K562 (cell line): ENCODE results near the gene QPRT. TPM values are rescaled to one million over a fixed set of nuclear protein-coding genes. Genes with fewer than 3 reads are reported as not detected.

Experiments
- ATF1 ChIP-seq, 2 experiments: fragments of 450-650 bp in 1 of 2; IDR thresholded peaks; 2 replicates each; pipeline ENCODE4 v1.6.1; 2016; ENCODE audit warnings: missing compliant biosample characterization in 1 of 2, missing genetic modification characterization in 1 of 2
- EP300 ChIP-seq: IDR thresholded peaks from 2 replicates; pipeline ENCODE4 v1.6.1; 2012; ENCODE audit warnings: low read length, improper control_type of control experiment
- ESRRA ChIP-seq: fragments of 450-650 bp; IDR thresholded peaks from 2 replicates; pipeline ENCODE4 v1.6.1; 2014; ENCODE audit warnings: low read depth, mild to moderate bottlenecking, moderate library complexity, borderline replicate concordance
- FOXK2 ChIP-seq, 2 experiments: fragments of 450-650 bp; IDR thresholded peaks in 1 of 2; conservative IDR thresholded peaks in 1 of 2; 2 replicates each; pipeline ENCODE4 v1.6.1; 2016; ENCODE audit warnings: low read depth in 2 of 2, mild to moderate bottlenecking in 1 of 2
- FOXM1 ChIP-seq, 2 experiments: fragments of 450-650 bp in 1 of 2; sonication (generic) in 1 of 2; formaldehyde crosslinking in 1 of 2; IDR thresholded peaks; 2 replicates each; pipeline versions ENCODE4 v1.6.1 to v1.9.0; 2017 to 2022; ENCODE audit warnings: low read depth in 2 of 2, mild to moderate bottlenecking in 2 of 2, missing genetic modification reagents in 1 of 2, moderate library complexity in 1 of 2
- GTF2F1 ChIP-seq: IDR thresholded peaks from 2 replicates; pipeline ENCODE4 v1.6.1; 2011; ENCODE audit warnings: low read depth, low read length, improper control_type of control experiment
- HDAC8 ChIP-seq: fragments of 450-650 bp; IDR thresholded peaks from 2 replicates; pipeline ENCODE4 v1.6.1; 2016; ENCODE audit warnings: mild to moderate bottlenecking, missing genetic modification characterization, moderate library complexity, missing compliant biosample characterization
- KDM1A ChIP-seq, 2 experiments: fragments of 450-650 bp; IDR thresholded peaks; 2 replicates each; pipeline ENCODE4 v1.6.1; 2016; ENCODE audit warnings: mild to moderate bottlenecking in 2 of 2
- NR2C1 ChIP-seq, 2 experiments: fragments of 450-650 bp; IDR thresholded peaks; 2 replicates each; pipeline ENCODE4 v1.6.1; 2017; ENCODE audit warnings: mild to moderate bottlenecking in 2 of 2, antibody characterized with exemption in 1 of 2, inconsistent platforms in 1 of 2, missing compliant biosample characterization in 1 of 2, missing genetic modification characterization in 1 of 2
- POLR3G ChIP-seq: IDR thresholded peaks from 2 replicates; pipeline ENCODE4 v1.6.1; 2011; ENCODE audit not compliant: insufficient read length, insufficient replicate concordance; ENCODE audit errors: extremely low read depth
- RBM34 ChIP-seq: fragments of 200-400 bp; formaldehyde crosslinking; IDR thresholded peaks from 2 replicates; pipeline ENCODE4 v1.6.1; 2018; ENCODE audit warnings: low read length, borderline replicate concordance; ENCODE audit not compliant: insufficient read depth
- RNF2 ChIP-seq: sonication (generic); IDR thresholded peaks from 2 replicates; pipeline ENCODE4 v1.6.1; 2016
- TEAD2 ChIP-seq: fragments of 450-650 bp; IDR thresholded peaks from 2 replicates; pipeline ENCODE4 v1.6.1; 2016; ENCODE audit warnings: missing genetic modification characterization, control low read depth, missing compliant biosample characterization
- ZNF324 ChIP-seq: fragments of 250-450 bp; sonication (Bioruptor Pico); IDR thresholded peaks from 2 replicates; pipeline ENCODE4 v1.4.0; 2020; ENCODE audit warnings: mild to moderate bottlenecking
- ZNF354B ChIP-seq: fragments of 250-450 bp; sonication (Bioruptor Pico); IDR thresholded peaks from 2 replicates; pipeline ENCODE4 v1.4.0; 2020
- ZNF589 ChIP-seq: fragments of 200-800 bp; sonication (Bioruptor generic); IDR thresholded peaks from 2 replicates; pipeline ENCODE4 v1.6.1; 2016; ENCODE audit warnings: low read depth, missing genetic modification characterization, missing compliant biosample characterization
- polyA plus RNA-seq, 8 experiments: library from polyadenylated mRNA; depleted of rRNA in 4 of 8; stranded (reverse) in 5 of 8; unstranded in 3 of 8; fragments of >200 nt; fragmentation: Nextera tagmentation in 2 of 8; fragmentation: Illumina TruSeq in 1 of 8; extraction: Ambion mirVana in 2 of 8; extraction: Trizol in 1 of 8; gene quantifications; 2 replicates each; pipeline versions ENCODE4 v1.2.1 to v1.2.3, GENCODE V29; 2011 to 2014; ENCODE audit warnings: inconsistent platforms in 1 of 8, missing spikeins in 1 of 8
- total RNA-seq, 7 experiments: library from RNA; depleted of rRNA in 6 of 7; stranded (reverse); fragments of >200 nt in 6 of 7; fragmentation: Illumina TruSeq in 2 of 7; extraction: Trizol in 2 of 7; gene quantifications; 2 replicates each; pipeline versions ENCODE4 v1.2.1 to v1.2.3, GENCODE V29; 2011 to 2021; ENCODE audit warnings: low replicate concordance in 1 of 7
- TF ChIP-seq, protein P1 (sequence below): fragments of 450-650 bp; formaldehyde crosslinking; IDR thresholded peaks from 2 replicates; pipeline ENCODE4 v1.4.0; 2022; ENCODE audit warnings: mild to moderate bottlenecking, moderate library complexity
- TF ChIP-seq, protein P2 (sequence below), 2 experiments: IDR thresholded peaks; 2 replicates each; pipeline ENCODE4 v1.6.1; 2012; ENCODE audit warnings: improper control_type of control experiment in 2 of 2, low read depth in 2 of 2, low read length in 2 of 2, borderline replicate concordance in 1 of 2
- TF ChIP-seq, protein P3 (sequence below): sonication (generic); formaldehyde crosslinking; IDR thresholded peaks from 2 replicates; pipeline ENCODE4 v1.9.0; 2022; ENCODE audit warnings: mild to moderate bottlenecking, missing genetic modification reagents
- TF ChIP-seq, protein P4 (sequence below): sonication (generic); formaldehyde crosslinking; IDR thresholded peaks from 2 replicates; pipeline ENCODE4 v1.8.0; 2023; ENCODE audit warnings: mild to moderate bottlenecking, missing genetic modification reagents

QPRT gene
- total and polyA plus RNA-seq, 9 of the 15 experiments (the other 6 are each of a cell fraction or from before 2014, with no cell fraction given), result 7.7 to 112 (median 64.1) TPM

DNA sequence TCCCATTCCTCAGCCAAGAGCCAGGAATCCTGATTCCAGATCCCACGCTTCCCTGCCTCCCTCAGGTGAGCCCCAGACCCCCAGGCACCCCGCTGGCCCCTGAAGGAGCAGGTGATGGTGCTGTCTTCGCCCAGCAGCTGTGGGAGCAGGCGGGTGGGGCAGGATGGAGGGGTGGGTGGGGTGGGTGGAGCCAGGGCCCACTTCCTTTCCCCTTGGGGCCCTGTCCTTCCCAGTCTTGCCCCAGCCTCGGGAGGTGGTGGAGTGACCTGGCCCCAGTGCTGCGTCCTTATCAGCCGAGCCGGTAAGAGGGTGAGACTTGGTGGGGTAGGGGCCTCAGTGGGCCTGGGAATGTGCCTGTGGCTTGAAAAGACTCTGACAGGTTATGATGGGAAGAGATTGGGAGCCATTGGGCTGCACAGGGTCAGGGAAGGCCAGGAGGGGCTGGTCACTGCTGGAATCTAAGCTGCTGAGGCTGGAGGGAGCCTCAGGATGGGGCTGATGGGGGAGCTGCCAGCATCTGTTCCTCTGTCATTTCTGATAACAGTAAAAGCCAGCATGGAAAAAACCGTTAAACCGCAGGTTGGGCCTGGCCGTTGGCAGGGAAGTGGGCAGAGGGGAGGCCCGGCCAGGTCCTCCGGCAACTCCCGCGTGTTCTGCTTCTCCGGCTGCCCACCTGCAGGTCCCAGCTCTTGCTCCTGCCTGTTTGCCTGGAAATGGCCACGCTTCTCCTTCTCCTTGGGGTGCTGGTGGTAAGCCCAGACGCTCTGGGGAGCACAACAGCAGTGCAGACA is 15.8 kb upstream of the QPRT start, which contains the start of gene SPN (continued):
- TF ChIP-seq ESRRA, result peak; percentile 86
- TF ChIP-seq TEAD2 (tag), result no peak
- TF ChIP-seq, protein P1, sequence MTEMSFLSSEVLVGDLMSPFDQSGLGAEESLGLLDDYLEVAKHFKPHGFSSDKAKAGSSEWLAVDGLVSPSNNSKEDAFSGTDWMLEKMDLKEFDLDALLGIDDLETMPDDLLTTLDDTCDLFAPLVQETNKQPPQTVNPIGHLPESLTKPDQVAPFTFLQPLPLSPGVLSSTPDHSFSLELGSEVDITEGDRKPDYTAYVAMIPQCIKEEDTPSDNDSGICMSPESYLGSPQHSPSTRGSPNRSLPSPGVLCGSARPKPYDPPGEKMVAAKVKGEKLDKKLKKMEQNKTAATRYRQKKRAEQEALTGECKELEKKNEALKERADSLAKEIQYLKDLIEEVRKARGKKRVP (CRISPR knock-in tag), result no peak; the same call in 1 of the 2 replicates
- 0 out of 4 replicates have a peak, but pooled peaks of 1 of the 2 experiments have one; percentile 34 for TF ChIP-seq FOXK2 (conservative IDR thresholded peaks at IDR 0.05 in 1 of 2, IDR thresholded peaks at IDR 0.05 in 1 of 2; ENCODE audit: low read depth in 2 of 2)
- TF ChIP-seq, protein P2, sequence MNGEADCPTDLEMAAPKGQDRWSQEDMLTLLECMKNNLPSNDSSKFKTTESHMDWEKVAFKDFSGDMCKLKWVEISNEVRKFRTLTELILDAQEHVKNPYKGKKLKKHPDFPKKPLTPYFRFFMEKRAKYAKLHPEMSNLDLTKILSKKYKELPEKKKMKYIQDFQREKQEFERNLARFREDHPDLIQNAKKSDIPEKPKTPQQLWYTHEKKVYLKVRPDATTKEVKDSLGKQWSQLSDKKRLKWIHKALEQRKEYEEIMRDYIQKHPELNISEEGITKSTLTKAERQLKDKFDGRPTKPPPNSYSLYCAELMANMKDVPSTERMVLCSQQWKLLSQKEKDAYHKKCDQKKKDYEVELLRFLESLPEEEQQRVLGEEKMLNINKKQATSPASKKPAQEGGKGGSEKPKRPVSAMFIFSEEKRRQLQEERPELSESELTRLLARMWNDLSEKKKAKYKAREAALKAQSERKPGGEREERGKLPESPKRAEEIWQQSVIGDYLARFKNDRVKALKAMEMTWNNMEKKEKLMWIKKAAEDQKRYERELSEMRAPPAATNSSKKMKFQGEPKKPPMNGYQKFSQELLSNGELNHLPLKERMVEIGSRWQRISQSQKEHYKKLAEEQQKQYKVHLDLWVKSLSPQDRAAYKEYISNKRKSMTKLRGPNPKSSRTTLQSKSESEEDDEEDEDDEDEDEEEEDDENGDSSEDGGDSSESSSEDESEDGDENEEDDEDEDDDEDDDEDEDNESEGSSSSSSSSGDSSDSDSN (IDR thresholded peaks at IDR 0.05; ENCODE audit: borderline replicate concordance in 1 of 2, low read depth in 2 of 2, low read length in 2 of 2), result peak in 1 of 2 experiments; percentile 35; a peak in 1 of 4 replicates
- TF ChIP-seq RBM34, result no peak
- TF ChIP-seq HDAC8 (tag), result peak; percentile 57; the same call in 1 of the 2 replicates
- TF ChIP-seq FOXM1 (IDR thresholded peaks at IDR 0.05; ENCODE audit: low read depth), result no peak; the same call in 1 of the 2 replicates
- no peak for TF ChIP-seq FOXM1 (CRISPR knock-in tag; IDR thresholded peaks at IDR 0.05; ENCODE audit: low read depth)
- peak; percentile 98 for TF ChIP-seq EP300
- TF ChIP-seq GTF2F1, result no peak
- TF ChIP-seq ZNF589 (CRISPR knock-in tag), result peak; percentile 89
- TF ChIP-seq ZNF354B (CRISPR knock-in tag), result no peak
- peak; percentile 86 to 87 for TF ChIP-seq KDM1A (IDR thresholded peaks at IDR 0.05)
- TF ChIP-seq RNF2, result peak; percentile 99
- TF ChIP-seq, protein P3, sequence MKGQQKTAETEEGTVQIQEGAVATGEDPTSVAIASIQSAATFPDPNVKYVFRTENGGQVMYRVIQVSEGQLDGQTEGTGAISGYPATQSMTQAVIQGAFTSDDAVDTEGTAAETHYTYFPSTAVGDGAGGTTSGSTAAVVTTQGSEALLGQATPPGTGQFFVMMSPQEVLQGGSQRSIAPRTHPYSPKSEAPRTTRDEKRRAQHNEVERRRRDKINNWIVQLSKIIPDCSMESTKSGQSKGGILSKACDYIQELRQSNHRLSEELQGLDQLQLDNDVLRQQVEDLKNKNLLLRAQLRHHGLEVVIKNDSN (CRISPR knock-in tag), result no peak
- TF ChIP-seq ATF1 (CRISPR knock-in tag; IDR thresholded peaks at IDR 0.05), result no peak
- TF ChIP-seq ATF1 (tag; IDR thresholded peaks at IDR 0.05), result peak; percentile 56
- TF ChIP-seq POLR3G, result no peak
- TF ChIP-seq, protein P4, sequence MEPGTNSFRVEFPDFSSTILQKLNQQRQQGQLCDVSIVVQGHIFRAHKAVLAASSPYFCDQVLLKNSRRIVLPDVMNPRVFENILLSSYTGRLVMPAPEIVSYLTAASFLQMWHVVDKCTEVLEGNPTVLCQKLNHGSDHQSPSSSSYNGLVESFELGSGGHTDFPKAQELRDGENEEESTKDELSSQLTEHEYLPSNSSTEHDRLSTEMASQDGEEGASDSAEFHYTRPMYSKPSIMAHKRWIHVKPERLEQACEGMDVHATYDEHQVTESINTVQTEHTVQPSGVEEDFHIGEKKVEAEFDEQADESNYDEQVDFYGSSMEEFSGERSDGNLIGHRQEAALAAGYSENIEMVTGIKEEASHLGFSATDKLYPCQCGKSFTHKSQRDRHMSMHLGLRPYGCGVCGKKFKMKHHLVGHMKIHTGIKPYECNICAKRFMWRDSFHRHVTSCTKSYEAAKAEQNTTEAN, result 0 out of 2 replicates have a peak, but pooled peaks have one; percentile 44
- no peak for TF ChIP-seq ZNF324 (CRISPR knock-in tag)
- no peak for TF ChIP-seq NR2C1 (IDR thresholded peaks at IDR 0.05)
- 0 out of 2 replicates have a peak, but pooled peaks have one; percentile 29 for TF ChIP-seq NR2C1 (tag; IDR thresholded peaks at IDR 0.05)
